HG02870 (cell line): ENCODE data around the gene USP47.
A peak's percentile ranks its signal among the peaks of the same experiment; 100 is the strongest.
"Not testable (repeated sequence)": the region's sequence is repeated elsewhere in the genome, so short reads cannot be mapped to it uniquely, and the experiment has no call there.

ENCODE experiments used
- ATAC-seq: cut with Tn5 transposase; IDR thresholded peaks from one replicate; pipeline ENCODE4 v1.9.1; 2021; ENCODE audit warnings: mild to moderate bottlenecking, moderate library complexity; ENCODE audit not compliant: unreplicated experiment

Gene USP47

GRCh38 chr11:11827272-11827671 lies 14.5 kb upstream of the USP47 start:
- no peak for ATAC-seq

GRCh38 chr11:11831406-11831805 lies 10.4 kb upstream of the USP47 start:
- ATAC-seq: not testable (repeated sequence)

GRCh38 chr11:11836676-11837231 lies 5.0 kb upstream of the USP47 start:
- no peak for ATAC-seq

DNA sequence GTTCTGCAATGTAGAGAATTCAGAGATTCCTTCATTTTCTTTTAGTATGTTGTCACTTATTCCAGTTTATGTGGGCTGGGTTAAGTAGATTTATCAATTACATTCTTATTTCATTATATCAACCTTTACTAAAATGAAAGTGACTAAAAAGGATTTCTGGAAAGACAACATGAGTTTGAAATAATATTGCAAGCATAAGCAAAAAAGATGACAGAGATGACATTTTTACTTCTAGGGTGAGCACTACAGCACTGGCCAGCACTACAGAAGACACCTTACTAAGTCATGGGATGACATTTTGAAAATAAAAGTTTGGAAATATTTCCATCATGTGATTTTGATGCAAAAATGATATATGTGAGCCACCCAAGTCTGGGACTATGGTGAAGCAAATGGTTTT lies 2.1 kb upstream of the USP47 start:
- no peak for ATAC-seq

GRCh38 chr11:11841116-11841722 lies 553 bp upstream of the USP47 start:
- peak; percentile 27 for ATAC-seq

GRCh38 chr11:11842421-11843008 lies 743 bp downstream of the USP47 start:
- peak; percentile 40 for ATAC-seq

GRCh38 chr11:11843211-11843621 lies 1.4 kb downstream of the USP47 start:
- ATAC-seq: no peak

GRCh38 chr11:11843642-11844041 lies 1.9 kb downstream of the USP47 start:
- no peak for ATAC-seq

GRCh38 chr11:11844272-11844671 lies 2.5 kb downstream of the USP47 start:
- no peak for ATAC-seq

- ATAC-seq: no peak
These were observed 3.3 kb downstream of the USP47 start for GRCh38 chr11:11845071-11845470.

GRCh38 chr11:11845551-11845950 lies 3.8 kb downstream of the USP47 start:
- no peak for ATAC-seq

GRCh38 chr11:11847082-11847481 lies 5.3 kb downstream of the USP47 start:
- no peak for ATAC-seq

GRCh38 chr11:11848891-11849746 lies 7.3 kb downstream of the USP47 start:
- peak; percentile 65 for ATAC-seq

- ATAC-seq: no peak
These were observed 8.9 kb downstream of the USP47 start for GRCh38 chr11:11850668-11851067.

GRCh38 chr11:11856638-11857037 lies 14.9 kb downstream of the USP47 start:
- peak; percentile 55 for ATAC-seq

- ATAC-seq: no peak
These were observed 16.0 kb downstream of the USP47 start for GRCh38 chr11:11857769-11858168.

DNA sequence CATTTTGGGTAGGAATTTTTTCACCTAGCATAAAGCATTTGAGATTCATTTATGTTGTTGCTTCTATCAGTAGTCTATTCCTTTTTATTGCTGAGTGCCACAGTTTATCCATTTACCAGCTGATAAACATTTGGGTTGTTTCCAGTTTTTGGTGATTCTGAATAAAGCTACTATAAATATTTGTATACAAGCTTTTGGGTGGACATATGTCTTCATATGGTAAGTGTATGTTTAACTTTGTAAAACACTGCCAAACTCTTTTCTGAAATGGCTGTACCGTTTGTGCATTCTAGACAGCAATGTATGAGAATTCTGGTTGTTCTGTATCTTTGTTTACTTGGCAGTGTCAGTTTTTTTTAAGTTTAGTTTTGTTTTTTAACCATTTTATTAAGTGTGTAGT lies 16.9 kb downstream of the USP47 start:
- no peak for ATAC-seq

- ATAC-seq: no peak
These were observed 18.6 kb downstream of the USP47 start for GRCh38 chr11:11860103-11860979.

DNA sequence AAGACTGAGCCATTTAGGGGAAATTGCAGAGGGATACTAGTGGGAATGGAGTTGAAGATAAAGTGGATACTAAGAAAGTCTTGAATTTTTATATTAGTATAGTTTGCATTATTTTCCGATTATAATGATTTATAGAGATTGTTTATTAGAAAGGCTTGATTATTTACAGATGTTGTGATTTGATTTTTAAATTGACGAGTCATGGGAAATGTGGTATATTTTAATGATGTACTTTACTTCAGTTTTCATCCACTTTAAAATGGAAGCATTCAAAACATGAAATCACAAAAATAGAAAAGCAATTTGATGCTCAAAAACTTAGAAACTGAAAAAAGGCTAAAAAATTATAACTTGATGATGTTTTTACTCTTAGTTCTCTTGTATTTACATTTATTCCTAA lies 21.2 kb downstream of the USP47 start:
- ATAC-seq: no peak

DNA sequence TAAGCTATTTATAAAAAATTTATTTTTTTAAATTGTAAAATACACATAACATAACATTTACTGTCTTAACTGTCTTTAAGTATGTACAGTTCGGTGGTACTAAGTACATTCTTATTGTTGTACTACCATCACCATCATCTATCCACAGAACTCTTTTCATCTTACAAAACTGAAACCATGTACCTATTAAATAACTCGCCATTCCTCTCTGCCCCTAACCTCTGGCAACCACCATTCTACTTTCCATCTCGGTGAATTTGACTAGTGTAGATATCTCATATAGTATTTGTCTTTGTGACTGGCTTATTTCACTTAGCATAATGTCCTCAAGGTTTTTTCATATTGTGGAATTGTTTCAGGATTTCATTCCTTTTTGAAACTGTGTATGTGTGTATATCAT lies 22.6 kb downstream of the USP47 start:
- ATAC-seq: no peak

DNA sequence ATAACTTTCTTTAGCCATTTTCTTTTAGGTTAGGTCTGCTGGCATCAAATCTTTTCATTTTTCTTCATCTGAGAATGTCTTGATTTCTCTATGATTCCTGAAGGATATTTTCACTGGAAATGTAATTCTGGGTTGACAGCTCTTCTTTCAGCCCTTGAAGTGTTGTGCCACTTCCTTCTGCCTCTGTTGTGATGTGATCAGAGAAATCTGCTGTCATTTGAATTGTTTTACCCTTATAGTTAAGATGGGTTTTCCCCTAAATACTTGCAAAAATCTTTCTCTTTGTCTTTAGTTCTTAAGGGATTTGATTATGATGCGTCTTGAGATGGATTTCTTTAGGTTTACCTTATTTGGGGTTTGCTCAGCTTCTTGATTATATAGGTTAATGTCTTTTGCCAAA lies 23.0 kb downstream of the USP47 start:
- no peak for ATAC-seq
